ENCODE measurements around the gene PID1.
"Not testable (repeated sequence)": the region's sequence is repeated elsewhere in the genome, so short reads cannot be mapped to it uniquely, and the experiment has no call there.

Gene PID1

GRCh38 chr2:229193281-229193680 is 77.8 kb downstream of the PID1 start:
- no peak for TF ChIP-seq CTCF (IDR thresholded peaks at IDR 0.05; ENCODE audit: control insufficient read depth, extremely low read depth, insufficient read depth)
- DNase-seq (ENCODE audit: low read depth), result no peak
- no peak overlapping the region for H3K4me3 ChIP-seq (ENCODE audit: low read depth, low read length)

- TF ChIP-seq CTCF (IDR thresholded peaks at IDR 0.05; ENCODE audit: control insufficient read depth, extremely low read depth, insufficient read depth), result no peak
- no peak for DNase-seq (ENCODE audit: low read depth)
- H3K4me3 ChIP-seq (ENCODE audit: low read depth, low read length), result no peak overlapping the region
Measured at GRCh38 chr2:229191413-229191812, 79.7 kb downstream of the PID1 start.

- not testable (repeated sequence) for H3K4me3 ChIP-seq (ENCODE audit: low read depth, low read length); DNase-seq (ENCODE audit: low read depth)
Measured at GRCh38 chr2:229187123-229187522, 84.0 kb downstream of the PID1 start.

- H3K4me3 ChIP-seq (ENCODE audit: low read depth, low read length), result no peak overlapping the region
- DNase-seq (ENCODE audit: low read depth), result no peak
- no peak for TF ChIP-seq CTCF (IDR thresholded peaks at IDR 0.05; ENCODE audit: control insufficient read depth, extremely low read depth, insufficient read depth)
Measured at GRCh38 chr2:229181641-229182040, 89.4 kb downstream of the PID1 start.

- no peak overlapping the region for H3K4me3 ChIP-seq (ENCODE audit: low read depth, low read length)
- no peak for TF ChIP-seq CTCF (IDR thresholded peaks at IDR 0.05; ENCODE audit: control insufficient read depth, extremely low read depth, insufficient read depth)
- DNase-seq (ENCODE audit: low read depth), result no peak
Measured at GRCh38 chr2:229180658-229181057, 90.4 kb downstream of the PID1 start.

GRCh38 chr2:229179628-229180027 is 91.5 kb downstream of the PID1 start:
- DNase-seq (ENCODE audit: low read depth), result no peak
- no peak for TF ChIP-seq CTCF (IDR thresholded peaks at IDR 0.05; ENCODE audit: control insufficient read depth, extremely low read depth, insufficient read depth)
- H3K4me3 ChIP-seq (ENCODE audit: low read depth, low read length), result no peak overlapping the region

GRCh38 chr2:229178706-229179105 is 92.4 kb downstream of the PID1 start:
- TF ChIP-seq CTCF (IDR thresholded peaks at IDR 0.05; ENCODE audit: control insufficient read depth, extremely low read depth, insufficient read depth), result no peak

GRCh38 chr2:229178117-229178516 is 93.0 kb downstream of the PID1 start:
- no peak overlapping the region for H3K4me3 ChIP-seq (ENCODE audit: low read depth, low read length)
- TF ChIP-seq CTCF (IDR thresholded peaks at IDR 0.05; ENCODE audit: control insufficient read depth, extremely low read depth, insufficient read depth), result no peak
- no peak for DNase-seq (ENCODE audit: low read depth)

More at GRCh38 chr2:229178706-229179105, 92.4 kb downstream of the PID1 start:
- H3K4me3 ChIP-seq (ENCODE audit: low read depth, low read length), result no peak overlapping the region
- no peak for DNase-seq (ENCODE audit: low read depth)

All from LNCaP clone FGC (cell line).